GM20000 (cell line): ENCODE results near the gene HOXA11.

Source experiments
- DNase-seq: peaks from one replicate; pipeline ENCODE4 v3.0.0; 2012; ENCODE audit warnings: low spot score
- CTCF ChIP-seq: IDR thresholded peaks from 2 replicates; pipeline ENCODE4 v1.5.1; 2012; ENCODE audit warnings: mild to moderate bottlenecking, control low read depth; ENCODE audit errors: extremely low read depth, missing control alignments

Gene HOXA11

GRCh38 chr7:27138472-27138871 lies 46.6 kb downstream of the HOXA11 start:
- no peak for TF ChIP-seq CTCF
- DNase-seq = no peak

DNA sequence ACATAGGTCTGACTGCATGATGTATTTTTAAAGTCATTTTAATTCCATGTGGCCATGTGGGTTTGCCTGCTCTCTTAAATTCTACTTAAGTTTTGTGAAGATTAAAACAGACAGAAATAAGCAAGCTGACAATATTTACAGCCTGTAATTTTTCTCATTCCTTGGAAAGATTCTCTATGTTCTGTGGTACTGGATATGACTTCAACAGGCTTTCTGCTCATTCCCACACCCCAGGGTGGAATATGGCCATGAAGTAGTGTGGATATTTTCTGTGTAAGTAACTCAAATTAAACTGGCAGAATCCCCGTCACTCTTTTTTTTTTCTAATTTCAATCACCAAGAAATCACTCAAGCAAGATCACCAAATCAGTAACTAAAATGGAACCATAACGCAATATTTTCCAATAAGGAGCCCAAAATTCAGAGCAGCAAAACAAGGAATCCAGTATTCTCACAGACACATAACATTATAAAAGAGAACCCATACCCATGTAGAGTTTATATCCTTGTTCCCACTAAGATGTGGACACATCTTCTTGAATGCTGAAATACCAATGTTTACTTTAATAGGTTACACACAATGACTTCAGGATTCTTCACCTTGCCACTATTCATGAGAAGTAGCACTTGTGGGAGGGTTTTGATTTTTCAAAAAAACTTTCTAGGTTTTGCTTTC lies 47.3 kb downstream of the HOXA11 start:
- DNase-seq = no peak
- no peak for TF ChIP-seq CTCF

DNA sequence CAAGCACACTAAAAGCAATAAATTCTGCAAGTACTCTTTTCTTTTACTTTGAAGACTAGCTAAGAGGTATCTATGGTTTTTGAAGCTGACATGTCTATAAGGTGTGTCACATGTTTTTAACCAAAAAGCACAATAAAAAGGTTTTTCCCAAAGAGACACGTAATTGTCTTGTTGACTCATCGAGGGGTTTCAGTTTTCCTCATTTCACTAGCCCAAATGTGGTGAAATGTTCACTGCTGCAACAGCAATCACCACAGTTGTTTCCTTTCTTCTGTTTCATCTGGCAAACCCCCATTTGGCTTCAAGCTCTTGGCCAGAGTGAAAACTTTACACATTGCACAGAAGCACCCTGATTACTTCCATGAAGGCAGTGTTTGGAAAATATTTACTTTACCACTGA lies 50.6 kb downstream of the HOXA11 start:
- no peak for DNase-seq
- TF ChIP-seq CTCF = no peak

DNA sequence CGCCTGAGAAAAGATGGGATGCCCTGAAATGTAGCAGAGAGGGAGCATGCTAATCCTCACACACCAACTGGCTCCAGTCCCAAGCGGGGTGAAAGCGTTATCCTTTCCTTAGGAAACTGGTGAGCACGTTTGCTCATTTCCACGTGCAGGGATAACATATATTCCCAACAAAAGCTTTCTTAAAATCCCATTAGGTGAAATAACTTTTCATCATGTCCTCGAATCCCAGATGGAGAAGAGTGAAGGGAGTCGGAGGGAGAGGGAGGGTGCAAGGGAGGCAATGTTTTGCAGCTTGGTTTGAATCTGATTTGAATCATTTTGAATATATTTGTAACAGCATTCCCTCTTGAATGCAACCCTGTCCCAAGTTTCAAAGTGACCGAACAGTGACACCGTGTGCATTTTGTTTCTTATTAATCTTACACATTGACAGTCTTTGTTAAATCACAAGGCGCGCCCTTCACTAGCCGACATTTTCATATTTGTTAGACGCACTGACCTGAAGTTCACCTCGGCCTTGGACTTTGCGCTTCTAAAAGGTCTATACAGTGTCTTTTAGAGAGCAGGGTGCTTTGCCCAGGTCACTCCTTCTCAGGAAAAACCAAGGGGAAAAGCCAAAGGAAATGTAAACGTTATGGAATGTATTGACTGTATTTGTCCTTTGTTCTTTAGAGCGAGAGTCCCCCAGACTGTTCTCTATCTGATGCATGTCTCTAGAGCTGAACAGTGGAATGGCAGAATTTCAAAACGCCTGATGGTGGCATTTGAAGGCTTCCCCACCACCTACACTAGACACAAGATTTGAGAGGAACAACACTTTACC lies 51.4 kb downstream of the HOXA11 start:
- no peak for DNase-seq

GRCh38 chr7:27132978-27133377 lies 52.1 kb downstream of the HOXA11 start:
- TF ChIP-seq CTCF = no peak

More for the DNA sequence above, 51.4 kb downstream of the HOXA11 start:
- no peak for TF ChIP-seq CTCF

DNA sequence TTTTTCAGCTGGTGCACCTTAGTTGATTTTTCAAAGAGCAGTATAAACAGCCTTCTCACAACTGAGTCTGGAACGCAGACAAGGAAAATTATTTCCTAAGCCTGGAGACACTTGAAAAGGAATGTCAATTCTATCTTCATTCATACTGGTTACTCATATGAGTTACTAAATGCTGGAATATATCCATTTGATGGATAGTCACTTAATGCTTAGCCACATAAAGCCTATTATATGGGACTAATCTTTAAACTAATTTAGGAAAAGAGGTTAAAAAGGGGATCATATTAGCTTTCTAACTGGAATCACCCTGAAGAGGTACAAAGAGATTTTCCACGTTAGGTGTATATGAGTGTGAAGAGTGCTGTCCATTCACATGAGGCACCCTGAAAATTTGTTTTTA lies 52.8 kb downstream of the HOXA11 start:
- DNase-seq = no peak

More at GRCh38 chr7:27132978-27133377, 52.1 kb downstream of the HOXA11 start:
- no peak for DNase-seq

More for the DNA sequence above, 52.8 kb downstream of the HOXA11 start:
- TF ChIP-seq CTCF = no peak
